Measurements from ENCODE around the gene KRTAP5-10. TPM values are rescaled to one million over a fixed set of nuclear protein-coding genes. Genes with fewer than 3 reads are reported as not detected.
"Not testable (repeated sequence)": the region's sequence is repeated elsewhere in the genome, so short reads cannot be mapped to it uniquely, and the experiment has no call there.

Gene KRTAP5-10
- polyA plus RNA-seq, 1 donor, result not detected

DNA sequence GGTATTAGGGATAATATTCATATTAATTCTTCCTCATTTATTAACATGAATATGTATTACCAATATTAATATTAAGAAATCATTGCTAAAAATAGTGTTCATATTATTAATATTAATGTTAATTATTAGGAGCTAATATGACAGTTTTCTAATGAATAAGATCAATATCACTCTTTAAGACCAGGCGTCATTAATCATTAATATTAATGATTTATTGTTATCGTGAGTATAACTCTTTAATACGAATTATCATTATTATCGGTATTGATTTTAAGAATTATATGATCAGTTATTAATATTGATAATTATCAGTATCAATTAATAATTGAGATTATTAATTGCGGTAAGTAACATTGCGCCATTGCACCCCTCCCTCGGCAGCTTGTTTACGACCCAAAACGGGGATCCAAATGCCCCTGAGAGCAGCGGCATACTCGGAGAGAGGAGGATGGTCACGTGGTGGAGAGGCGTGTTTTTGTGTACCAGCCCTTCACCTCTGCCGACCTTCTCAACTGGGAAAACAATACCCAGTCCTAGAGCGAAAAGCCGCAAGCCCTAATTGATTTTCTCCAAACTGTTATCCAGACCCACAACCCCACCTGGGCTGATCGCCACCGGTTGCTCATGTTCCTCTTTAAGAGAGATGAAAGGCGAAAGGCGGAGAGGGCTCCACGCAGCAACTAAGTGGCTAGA, 46.0 kb downstream of the KRTAP5-10 start:
- DNase-seq, result not testable (repeated sequence)

DNA sequence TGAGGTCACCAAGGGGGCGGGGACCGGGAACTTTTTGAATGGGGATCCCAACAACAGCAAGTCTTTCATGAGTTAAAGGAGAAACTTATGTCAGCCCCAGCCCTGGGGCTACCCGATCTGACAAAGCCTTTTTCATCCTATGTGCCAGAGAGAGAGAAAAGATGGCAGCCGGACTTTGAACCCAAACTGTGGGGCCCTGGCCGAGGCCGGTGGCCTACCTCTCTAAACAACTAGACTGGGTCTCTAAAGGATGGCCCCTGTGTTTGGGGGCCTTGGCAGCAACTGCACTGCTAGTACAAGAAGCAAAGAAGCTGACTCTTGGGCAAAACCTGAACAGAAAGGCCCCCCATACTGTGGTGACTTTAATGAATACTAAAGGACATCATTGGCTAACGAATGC, 48.6 kb downstream of the KRTAP5-10 start:
- not testable (repeated sequence) for DNase-seq

DNA sequence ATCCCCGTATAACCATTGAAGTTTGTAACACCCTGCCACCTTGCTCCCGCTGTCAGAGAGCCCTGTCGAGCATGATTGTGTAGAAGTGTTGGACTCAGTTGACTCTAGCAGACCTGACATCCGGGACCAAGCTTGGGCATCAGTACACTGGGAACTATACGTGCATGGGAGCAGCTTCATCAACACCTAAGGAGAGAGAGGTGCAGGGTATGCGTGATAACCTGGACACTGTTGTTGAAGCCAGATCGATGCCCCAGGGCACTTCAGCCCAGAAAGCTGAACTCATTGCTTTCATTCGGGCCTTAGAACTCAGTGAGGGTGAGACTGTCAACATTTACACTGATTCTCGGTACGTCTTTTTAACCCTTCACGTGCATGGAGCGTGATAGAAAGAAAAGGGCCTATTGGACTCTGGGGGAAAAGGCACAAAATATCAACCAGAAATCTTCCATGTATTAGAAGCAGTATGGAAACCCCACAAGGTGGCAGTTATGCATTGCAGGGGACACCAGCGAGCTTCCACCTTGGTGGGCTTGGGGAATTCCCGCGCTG, 49.1 kb downstream of the KRTAP5-10 start:
- not testable (repeated sequence) for DNase-seq

DNA sequence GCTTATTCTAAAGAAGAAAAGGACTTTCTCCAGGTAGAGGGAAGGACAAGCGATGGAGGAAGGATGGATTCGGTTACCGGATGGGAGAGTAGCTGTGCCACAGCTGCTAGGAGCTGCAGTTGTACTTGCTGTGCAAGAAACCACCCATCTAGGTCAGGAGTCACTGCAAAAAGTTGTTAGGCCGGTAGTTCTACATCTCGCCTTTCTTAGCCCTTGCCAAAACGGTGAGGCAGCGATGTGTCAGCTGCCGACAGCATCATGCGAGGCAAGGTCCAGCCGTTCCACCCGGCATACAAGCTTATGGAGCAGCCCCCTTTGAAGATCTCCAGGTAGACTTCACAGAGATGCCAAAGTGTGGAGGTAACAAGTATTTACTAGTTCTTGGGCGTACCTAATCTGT, 49.6 kb downstream of the KRTAP5-10 start:
- DNase-seq, result not testable (repeated sequence)

Other genes starting within 250 kb of the KRTAP5-10 start
- 15.1 TPM for gene DHCR7, start 117.2 kb upstream of the KRTAP5-10 start, polyA plus RNA-seq (ENCODE audit: insufficient read length)
- 26.4 TPM for gene NADSYN1, start 112.4 kb upstream of the KRTAP5-10 start, polyA plus RNA-seq (ENCODE audit: insufficient read length)
- not detected for gene KRTAP5-7, start 38.3 kb upstream of the KRTAP5-10 start, polyA plus RNA-seq (ENCODE audit: insufficient read length)
- gene KRTAP5-8, start 27.5 kb upstream of the KRTAP5-10 start, polyA plus RNA-seq (ENCODE audit: insufficient read length), result not detected
- gene KRTAP5-9, start 17.1 kb upstream of the KRTAP5-10 start, polyA plus RNA-seq (ENCODE audit: insufficient read length), result not detected
- not detected for gene KRTAP5-11, start 17.3 kb downstream of the KRTAP5-10 start, polyA plus RNA-seq (ENCODE audit: insufficient read length)

Measured in hindlimb muscle (tissue), 1 donor.